RCC 7860 (cell line): ENCODE data around the gene CKAP5.
"Not testable (repeated sequence)": the region's sequence is repeated elsewhere in the genome, so short reads cannot be mapped to it uniquely, and the experiment has no call there.

Experiments used
- DNase-seq: peaks from one replicate; pipeline ENCODE4 v3.0.0-alpha.2; 2015; ENCODE audit warnings: low spot score
- FAIRE-seq: peaks from 2 replicates; lab custom pipeline; 2012; peaks lifted over from hg19 to GRCh38; lab: Jason Lieb, UNC

The CKAP5 gene

DNA sequence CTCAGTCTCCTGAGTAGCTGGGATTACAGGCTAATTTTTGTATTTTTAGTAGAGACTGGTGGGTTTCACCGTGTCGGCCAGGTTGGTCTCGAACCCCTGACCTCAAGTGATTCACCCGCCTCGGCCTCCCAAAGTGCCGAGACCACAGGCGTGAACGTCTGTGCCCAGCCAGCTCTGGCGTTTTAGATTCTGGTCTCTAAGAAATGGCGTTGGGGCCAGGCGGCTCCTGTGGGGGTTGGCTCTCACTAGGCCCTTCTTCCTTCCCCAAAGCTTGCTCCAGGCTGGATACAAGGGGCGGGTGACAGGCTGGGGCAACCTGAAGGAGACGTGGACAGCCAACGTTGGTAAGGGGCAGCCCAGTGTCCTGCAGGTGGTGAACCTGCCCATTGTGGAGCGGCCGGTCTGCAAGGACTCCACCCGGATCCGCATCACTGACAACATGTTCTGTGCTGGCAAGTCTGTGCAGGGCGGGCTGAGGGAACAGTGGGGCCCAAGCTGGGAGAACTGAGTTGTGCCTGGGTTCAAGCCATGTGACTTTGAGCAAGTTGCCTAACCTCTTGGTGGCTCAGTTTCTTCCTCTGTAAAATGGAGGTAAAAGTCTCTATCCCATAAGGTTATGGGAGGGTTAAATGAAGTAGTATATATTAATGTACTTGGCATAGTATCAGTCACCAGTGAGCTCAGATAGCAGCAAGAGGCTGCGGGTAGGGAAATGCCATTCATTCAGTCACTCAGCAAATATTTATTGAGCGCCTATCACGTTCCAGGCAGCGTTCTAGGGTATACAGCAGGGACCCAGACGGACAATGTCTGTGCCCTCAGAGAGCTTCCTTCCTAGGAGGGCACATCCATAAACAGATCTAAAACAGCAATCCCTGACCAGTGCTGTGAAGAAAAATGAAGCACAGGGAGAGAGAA, 116.7 kb downstream of the CKAP5 start:
- FAIRE-seq (no peak), DNase-seq (no peak)

DNA sequence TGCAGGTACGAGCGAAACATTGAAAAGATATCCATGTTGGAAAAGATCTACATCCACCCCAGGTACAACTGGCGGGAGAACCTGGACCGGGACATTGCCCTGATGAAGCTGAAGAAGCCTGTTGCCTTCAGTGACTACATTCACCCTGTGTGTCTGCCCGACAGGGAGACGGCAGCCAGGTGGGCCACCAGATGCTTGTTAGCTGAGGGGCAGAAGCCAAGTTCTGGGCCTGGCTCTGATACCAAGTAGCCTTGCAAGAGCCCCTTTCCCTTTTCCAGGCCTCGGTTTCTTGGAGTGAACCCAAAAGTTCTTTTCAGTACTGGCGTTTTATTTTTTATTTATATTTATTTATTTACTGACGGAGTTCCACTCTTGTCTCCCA, 117.4 kb downstream of the CKAP5 start:
- FAIRE-seq (no peak), DNase-seq (no peak)

DNA sequence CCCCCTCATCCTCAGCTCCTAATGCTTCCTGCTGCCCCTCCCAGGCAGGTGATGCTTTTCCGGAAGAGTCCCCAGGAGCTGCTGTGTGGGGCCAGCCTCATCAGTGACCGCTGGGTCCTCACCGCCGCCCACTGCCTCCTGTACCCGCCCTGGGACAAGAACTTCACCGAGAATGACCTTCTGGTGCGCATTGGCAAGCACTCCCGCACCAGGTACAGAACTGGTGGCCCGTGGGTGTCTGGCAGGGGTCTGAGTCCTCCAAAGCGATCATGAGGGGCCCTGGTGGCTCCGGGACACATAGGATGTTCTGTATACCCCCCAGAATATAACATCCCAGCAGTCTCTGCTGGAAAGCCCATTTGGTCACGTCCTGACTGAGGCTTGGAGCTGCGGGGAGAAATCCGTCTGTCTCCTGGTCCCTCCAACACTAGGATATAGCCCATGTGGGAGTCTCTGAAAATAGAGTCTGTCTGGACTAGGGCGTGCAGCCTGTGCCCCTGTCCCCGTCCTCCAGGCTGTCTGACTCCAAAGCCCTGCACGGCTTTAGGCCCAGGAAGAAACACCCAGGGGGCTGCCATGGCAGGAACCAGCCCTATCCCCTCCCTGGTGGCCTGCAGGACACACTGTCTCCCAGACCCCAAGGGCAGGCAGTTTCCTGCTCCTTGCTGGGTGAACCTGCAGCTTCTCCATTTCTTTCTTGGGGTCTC, 118.0 kb downstream of the CKAP5 start:
- no peak for DNase-seq
- no peak for FAIRE-seq

DNA sequence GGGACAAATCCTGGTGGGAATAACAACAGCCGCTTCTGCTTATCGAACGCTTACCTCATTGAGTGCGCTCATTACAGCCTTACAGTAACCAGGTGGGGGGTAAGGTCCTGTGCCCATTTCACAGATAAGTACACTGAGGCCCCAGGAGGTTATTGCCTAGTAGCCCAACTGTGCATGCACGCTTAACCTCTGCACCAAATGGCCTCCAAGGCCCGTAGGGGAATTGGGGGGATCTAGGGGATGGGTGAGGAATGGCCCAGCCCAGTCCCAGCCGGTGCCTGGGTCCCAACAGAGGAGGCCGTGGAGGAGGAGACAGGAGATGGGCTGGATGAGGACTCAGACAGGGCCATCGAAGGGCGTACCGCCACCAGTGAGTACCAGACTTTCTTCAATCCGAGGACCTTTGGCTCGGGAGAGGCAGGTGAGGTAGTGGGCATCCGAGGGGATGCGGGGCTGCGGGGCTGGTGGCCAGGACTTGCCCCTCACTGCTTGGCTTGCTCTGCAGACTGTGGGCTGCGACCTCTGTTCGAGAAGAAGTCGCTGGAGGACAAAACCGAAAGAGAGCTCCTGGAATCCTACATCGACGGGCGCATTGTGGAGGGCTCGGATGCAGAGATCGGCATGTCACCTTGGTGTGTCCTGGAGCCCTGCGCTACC, 119.7 kb downstream of the CKAP5 start:
- FAIRE-seq (no peak), DNase-seq (no peak)

DNA sequence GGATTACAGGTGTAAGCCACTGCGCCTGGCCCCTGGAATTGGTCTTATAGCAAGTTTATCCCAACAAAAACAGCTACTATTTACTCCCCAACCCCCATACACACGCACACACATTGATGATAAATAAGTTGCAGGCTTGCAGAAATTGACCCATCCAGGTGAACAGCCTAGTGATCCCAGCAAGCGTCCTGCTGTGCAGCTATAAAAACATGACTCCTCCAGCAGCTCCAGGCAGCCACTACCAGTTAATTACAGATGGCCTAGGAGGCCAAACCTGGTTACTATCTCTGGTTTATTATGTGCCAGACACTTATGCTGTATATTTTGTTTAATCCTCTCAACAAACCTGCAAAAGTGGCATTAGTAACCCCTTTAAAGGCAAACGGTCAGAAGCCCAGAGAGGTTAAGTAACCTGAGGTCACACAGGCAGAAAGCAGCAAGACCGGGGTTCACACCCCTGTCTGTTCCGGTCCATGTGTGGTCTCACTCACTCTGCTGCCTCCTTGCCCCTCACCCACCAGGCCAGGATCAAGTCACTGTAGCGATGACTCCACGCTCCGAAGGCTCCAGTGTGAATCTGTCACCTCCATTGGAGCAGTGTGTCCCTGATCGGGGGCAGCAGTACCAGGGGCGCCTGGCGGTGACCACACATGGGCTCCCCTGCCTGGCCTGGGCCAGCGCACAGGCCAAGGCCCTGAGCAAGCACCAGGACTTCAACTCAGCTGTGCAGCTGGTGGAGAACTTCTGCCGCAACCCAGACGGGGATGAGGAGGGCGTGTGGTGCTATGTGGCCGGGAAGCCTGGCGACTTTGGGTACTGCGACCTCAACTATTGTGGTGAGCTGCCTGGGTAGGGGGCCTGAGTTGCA, 120.5 kb downstream of the CKAP5 start:
- no peak for DNase-seq
- FAIRE-seq = no peak

DNA sequence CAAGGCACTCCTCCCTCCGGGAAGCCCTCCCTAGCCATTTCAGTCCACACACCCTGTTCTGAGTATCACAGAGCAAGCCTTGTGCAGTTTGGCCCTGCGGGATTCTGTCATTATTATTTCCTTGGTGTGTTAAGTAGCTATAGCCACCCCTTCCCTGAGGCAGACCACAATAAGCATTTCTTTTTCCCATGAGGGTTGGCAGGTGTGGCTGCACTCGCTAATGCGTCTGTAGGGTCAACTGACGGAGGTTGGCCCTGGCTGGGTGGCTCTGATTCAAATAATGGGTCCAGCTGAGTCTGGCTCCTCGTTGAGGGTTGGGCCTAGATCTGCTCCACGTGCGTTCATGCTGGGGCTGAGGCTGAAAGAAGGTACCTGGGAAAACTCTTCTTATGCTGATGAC, 122.0 kb downstream of the CKAP5 start:
- FAIRE-seq = no peak
- no peak for DNase-seq

DNA sequence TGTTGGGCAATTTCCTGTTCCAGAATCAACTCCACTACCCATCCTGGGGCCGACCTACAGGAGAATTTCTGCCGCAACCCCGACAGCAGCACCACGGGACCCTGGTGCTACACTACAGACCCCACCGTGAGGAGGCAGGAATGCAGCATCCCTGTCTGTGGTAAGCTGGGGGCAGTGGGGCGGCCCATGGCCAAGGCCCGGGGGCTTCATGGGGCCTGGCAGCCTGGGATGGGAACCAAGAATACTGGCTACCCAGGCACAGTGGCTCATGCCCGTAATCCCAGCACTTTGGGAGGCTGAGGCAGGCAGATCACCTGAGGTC, 122.8 kb downstream of the CKAP5 start:
- DNase-seq (no peak), FAIRE-seq (no peak)

DNA sequence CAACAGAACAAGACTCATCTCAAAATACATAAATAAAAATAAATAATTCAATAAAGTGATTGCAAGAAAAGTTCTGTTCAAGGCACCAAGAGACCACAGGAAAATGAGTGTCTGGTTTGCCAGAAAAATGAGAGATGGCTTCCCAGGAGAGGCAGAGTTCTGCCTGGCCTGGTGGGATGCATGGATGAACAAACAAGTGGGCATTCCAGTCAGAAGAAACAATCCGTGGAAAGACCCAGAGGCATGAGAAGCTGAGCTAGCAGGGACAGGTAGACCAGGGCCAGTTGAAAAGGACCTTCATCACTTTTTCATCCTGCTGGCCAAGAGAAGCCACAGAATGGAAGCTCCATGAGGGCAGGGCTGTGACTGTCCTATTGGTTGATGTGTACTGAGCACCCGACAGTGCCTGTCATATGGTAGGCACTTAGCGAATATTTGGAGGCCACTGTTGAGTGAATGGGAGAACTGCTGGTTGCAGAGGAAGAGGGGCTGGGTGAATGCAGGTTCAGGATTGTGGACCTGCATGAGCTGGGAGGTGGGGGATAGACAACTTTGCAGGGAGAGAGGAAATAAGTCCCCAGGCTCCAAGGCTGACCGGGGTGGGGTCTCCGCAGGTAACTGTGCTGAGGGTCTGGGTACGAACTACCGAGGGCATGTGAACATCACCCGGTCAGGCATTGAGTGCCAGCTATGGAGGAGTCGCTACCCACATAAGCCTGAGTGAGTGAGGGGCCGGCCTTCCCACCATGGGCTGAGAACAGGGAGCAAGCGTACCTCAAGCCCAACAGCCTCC, 123.3 kb downstream of the CKAP5 start:
- FAIRE-seq (no peak), DNase-seq (no peak)

DNA sequence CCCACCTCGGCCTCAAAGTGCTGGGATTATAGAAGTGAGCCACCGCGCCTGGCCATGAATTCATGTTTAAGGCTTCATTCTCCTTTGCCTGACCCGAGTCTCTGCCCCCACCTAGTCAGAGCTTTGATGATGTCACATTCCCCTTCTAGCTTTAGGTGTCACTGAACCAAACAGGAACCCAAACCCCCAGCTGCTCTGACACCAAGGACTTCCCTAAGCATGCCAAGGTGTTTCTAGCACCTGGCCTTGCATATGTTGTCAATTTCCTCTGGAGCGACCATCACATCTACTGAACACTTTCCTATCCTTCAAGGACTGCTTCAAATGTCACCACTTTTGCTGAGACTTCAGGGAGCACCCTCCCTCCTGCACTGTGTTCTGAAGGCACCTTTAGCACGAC, 124.8 kb downstream of the CKAP5 start:
- DNase-seq (no peak), FAIRE-seq (no peak)

DNA sequence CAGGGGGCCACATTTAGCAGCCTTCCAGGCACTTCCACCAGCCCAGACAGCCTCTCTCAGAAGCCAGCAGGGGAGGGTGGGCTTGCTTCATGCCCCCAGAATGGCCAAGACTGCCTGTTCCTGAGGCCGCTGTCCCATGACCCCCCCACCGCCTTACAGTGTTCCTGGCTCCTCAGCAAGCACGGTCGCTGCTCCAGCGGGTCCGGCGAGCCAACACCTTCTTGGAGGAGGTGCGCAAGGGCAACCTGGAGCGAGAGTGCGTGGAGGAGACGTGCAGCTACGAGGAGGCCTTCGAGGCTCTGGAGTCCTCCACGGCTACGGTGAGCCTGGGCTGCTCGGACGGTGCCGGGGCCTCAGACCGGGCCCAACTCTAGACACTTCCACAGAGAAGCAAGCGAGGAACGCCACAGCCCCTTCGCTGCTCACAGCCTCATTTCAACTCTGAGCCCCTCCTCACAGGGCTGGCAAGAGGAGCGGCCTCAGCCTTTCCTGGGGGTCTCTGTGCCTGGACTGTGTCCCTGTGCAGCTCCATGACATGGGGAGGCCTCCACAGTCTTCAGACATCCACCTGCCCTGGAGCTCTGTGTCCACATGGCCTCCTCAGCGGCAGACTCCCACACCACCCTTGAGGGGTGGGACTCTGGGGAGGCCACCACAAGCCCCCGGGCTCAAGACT, 126.4 kb downstream of the CKAP5 start:
- FAIRE-seq = no peak

DNA sequence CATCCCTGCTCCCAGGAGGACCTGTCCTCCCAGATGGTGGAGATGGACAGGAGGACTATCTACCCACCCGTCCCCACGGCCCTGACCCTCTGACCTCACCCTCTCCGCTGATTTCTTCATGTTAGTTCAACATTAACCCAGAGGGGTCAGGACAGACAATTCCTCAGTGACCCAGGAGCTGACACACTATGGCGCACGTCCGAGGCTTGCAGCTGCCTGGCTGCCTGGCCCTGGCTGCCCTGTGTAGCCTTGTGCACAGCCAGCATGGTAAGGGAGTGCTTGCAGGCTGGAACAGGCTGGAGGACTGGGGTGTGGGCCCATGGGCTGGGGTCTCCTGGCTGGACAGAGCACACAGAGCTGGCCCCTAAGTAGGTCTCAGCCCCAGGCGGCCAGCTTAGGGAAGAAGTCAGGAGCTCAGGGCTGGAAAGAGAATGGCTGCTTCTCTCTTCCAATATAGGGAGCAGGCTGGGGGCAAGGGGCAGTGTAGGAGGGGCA, 127.0 kb downstream of the CKAP5 start, which contains the start of gene F2:
Gene F2, plus strand, starts transcription at position 166 of the 495 bp plus-strand sequence. Its CDS starts 23 bp downstream, at position 189.
- no peak for FAIRE-seq

More for the DNA sequence above, 126.4 kb downstream of the CKAP5 start:
- no peak for DNase-seq

DNA sequence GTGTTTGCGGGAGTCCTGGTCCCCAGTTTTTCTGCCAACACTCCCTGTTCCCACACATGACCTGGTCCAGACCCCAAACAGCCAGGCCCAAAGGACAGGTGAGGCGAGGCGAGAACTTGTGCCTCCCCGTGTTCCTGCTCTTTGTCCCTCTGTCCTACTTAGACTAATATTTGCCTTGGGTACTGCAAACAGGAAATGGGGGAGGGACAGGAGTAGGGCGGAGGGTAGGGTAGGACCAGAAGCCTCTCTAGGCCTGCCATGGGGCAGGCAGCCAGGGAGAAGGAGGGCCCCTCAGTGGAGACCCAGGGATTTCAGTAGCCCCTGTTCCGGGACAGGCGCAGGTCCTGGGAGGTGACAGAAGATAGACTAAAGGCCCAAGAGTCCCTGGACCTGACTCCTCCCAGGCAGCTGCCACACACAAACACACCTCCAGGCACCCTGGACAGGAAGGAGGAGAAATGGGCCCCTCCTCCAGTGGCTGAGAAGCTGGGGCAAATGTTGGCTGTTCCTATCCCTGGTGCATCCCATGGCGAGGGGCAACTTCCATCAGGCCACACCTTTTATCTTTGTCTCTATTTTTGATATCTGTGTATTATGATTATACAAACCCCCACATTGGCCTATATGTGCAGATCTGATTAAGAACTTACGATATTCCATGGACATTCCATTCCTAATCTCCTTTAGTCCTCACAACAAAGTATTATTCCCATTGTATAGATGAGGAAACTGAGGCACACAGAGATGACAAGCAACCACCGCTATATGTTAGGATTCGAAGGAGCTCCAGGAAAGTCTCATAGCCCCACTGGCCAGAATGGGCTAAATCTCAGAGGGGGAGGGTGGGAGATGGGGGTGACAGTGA, 127.7 kb downstream of the CKAP5 start:
- no peak for FAIRE-seq
- DNase-seq = no peak

More for the DNA sequence above, 127.0 kb downstream of the CKAP5 start, which contains the start of gene F2:
- DNase-seq = no peak

DNA sequence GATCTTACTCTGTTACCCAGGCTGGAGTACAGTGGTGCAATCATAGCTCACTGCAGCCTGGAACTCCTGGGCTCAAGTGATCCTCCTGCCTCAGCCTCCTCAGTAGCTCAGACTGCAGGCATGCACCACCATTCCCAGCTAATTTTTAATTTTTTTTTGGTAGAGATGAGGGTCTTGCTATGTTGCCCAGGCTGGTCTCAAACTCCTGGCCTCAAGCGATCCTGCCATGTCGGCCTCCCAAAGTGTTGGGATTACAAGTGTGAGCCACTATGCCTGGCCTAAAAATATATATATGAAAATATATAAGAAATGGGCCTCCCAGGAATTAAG, 128.3 kb downstream of the CKAP5 start:
- DNase-seq, FAIRE-seq: not testable (repeated sequence)

DNA sequence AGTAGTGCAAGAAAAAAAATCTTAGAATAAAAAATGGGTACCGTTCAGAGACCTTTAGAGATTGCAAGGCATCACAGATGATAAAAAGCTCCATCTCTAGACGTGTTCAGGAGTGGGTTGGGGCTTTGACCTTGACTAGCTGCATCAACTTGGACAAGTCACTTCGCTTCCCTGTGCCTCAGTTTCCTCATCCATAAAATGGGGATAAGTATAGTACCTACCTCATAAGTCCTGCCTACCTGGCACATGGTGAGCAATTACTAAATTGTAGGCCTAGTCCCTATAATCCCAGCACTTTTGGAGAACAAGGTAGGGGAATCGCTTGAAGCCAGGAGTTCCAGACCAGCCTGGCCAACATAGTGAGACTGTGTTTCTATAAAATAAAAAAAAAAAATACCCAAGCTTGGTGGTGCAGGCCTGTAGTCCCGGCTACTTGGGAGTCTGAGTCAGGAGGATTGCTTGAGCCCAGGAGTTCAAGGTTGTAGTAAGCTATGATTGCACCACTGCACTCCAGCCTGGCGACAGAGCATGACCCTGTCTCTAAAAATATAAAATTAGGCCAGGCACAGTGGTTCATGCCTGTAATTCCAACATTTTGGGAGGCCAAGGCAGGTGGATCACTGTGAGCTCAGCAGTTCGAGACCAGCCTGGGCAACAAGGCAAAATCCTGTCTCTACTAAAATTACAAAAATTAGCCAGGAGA, 133.1 kb downstream of the CKAP5 start:
- DNase-seq (no peak), FAIRE-seq (no peak)

DNA sequence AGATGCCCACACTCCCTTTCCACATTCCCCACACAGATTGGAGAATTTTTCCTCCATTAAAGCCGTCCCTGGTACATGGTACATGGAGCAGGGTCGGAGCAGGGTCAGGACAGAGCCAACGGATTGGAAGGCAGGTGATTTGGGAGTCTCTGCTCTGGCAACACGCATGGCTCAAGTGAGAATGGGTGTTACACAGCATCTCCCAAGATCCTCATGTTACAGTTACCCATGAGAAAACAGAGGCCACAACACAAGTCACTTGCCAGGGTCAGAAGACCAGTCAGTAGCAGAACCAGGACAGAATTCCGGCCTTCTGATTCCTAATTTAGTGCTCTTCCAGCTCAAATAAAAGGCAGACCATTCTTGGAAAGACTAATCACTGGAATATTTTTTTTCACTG, 134.8 kb downstream of the CKAP5 start:
- no peak for DNase-seq
- no peak for FAIRE-seq

DNA sequence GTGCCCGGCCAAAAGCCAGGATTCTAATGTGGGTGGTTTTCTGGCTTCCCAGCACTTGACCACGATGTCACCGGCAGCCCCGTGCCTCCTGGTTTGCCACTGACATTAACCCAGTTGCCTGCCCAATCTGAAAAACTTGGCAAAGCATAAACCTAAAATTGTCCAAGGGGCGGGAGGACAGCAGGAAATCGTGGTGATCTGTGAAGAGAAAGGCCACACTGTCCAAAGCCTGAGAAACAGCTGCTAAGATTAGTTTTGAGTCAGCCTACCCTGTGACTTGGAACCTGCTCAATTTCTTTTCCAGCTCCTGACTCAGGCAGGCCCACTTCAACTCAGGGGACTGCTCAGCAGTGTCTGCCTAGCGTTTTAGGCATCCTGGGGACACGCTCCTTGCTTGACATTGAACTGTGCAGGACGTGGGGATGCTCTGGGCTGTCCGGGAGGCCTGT, 135.2 kb downstream of the CKAP5 start:
- FAIRE-seq (peak; percentile 84), DNase-seq (peak; percentile 75)

DNA sequence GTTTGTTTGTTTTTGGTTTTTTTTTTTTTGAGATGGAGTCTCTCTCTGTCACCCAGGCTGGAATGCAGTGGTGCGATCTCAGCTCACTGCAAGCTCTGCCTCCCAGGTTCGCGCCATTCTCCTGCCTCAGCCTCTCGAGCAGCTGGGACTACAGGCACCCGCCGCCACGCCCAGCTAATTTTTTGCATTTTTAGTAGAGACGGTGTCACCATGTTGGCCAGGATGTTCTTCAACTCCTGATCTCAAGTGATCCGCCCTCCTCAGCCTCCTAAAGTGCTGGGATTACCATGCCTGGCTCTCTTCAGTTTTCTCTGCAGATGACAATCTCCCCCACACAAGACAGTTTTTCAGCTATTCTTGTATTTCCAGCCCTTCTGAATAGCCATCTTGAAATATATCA, 136.7 kb downstream of the CKAP5 start:
- not testable (repeated sequence) for DNase-seq, FAIRE-seq

DNA sequence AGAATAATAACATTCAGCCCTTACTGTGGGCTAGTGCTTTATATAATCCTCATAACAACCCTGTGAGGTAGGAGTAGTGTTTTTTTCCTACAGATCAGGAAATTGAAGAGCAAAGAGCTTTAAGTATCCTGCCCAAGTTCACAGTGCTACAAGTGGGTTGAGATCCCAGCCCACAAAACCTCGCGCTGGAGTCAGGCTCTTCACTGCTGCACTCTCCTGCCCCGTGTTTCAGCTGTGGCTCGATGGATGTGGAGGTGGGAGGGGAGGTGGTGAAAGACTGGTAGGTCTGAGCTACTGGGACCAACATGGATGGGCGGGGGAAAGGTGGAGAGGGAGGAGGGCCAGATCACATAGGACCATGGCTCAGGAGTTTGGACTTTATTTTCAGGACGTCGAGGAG, 139.2 kb downstream of the CKAP5 start:
- no peak for FAIRE-seq

More for the DNA sequence above, 139.2 kb downstream of the CKAP5 start:
- no peak for DNase-seq
